Panc1 (cell line): Measurements from ENCODE around the gene TNS4. TPM values are rescaled to one million over a fixed set of nuclear protein-coding genes. Genes with fewer than 3 reads are reported as not detected.

Experiments
- ATAC-seq: fragments of 200-7000 bp; cut with Tn5 transposase; 2 replicates; pipeline ENCODE4 v1.9.1; 2020; ENCODE audit warnings: mild to moderate bottlenecking, moderate library complexity
- BruUV-seq: library from RNA; stranded (reverse); fragments of 400-500 nt; replicated peaks from 2 replicates; lab custom pipeline; 2021; lab: Mats Ljungman, UMichigan
- CTCF ChIA-PET: fragments of 300-600 bp; sonication (Branson Sonifier 250); formaldehyde crosslinking; loops from one replicate; lab custom pipeline; 2022; ENCODE audit warnings: antibody characterized with exemption; lab: Charles Lee
- POLR2A ChIA-PET: fragments of 300-600 bp; sonication (Branson Sonifier 250); formaldehyde crosslinking; loops from one replicate; lab custom pipeline; 2022; ENCODE audit warnings: antibody characterized with exemption; lab: Charles Lee
- DNase-seq: peaks from one replicate; pipeline ENCODE4 v3.0.0-alpha.2; 2010; ENCODE audit warnings: low read depth, low spot score
- H3K27ac ChIP-seq: 2 replicates; pipeline ENCODE4 v1.5.1; 2011; ENCODE audit warnings: mild to moderate bottlenecking, low read length, inconsistent platforms
- H3K27me3 ChIP-seq: fragments of 200-500 bp; sonication (Bioruptor generic); 2 replicates; pipeline ENCODE4 v1.6.0; 2014; ENCODE audit warnings: low read length, inconsistent platforms; ENCODE audit not compliant: control insufficient read depth, insufficient read depth
- H3K36me3 ChIP-seq: fragments of 200-500 bp; sonication (Bioruptor generic); 2 replicates; pipeline ENCODE4 v1.5.1; 2014; ENCODE audit warnings: inconsistent platforms, mild to moderate bottlenecking, low read length, moderate library complexity; ENCODE audit not compliant: control insufficient read depth, insufficient read depth
- H3K4me1 ChIP-seq: 2 replicates; pipeline ENCODE4 v1.5.1; 2011; ENCODE audit warnings: inconsistent platforms, mild to moderate bottlenecking, low read length, moderate library complexity; ENCODE audit not compliant: control insufficient read depth, insufficient read depth
- H3K4me3 ChIP-seq, 2 experiments: 2 replicates each; pipeline ENCODE4 v1.5.1; 2011 to 2012; ENCODE audit warnings: low read depth in 2 of 2, low read length in 2 of 2, mild to moderate bottlenecking in 2 of 2, inconsistent platforms in 1 of 2, moderate library complexity in 1 of 2
- H3K9me3 ChIP-seq: fragments of 200-500 bp; sonication (Bioruptor generic); 2 replicates; pipeline ENCODE4 v1.5.1; 2014; ENCODE audit warnings: low read depth, mild to moderate bottlenecking, inconsistent platforms, low read length, moderate library complexity; ENCODE audit not compliant: control insufficient read depth, insufficient read depth
- POLR2AphosphoS5 ChIP-seq: IDR thresholded peaks from 2 replicates; pipeline ENCODE4 v1.6.1; 2012; ENCODE audit warnings: mild to moderate bottlenecking, low read depth, low read length, moderate library complexity
- SIN3A ChIP-seq: IDR thresholded peaks from 2 replicates; pipeline ENCODE4 v1.6.1; 2012; ENCODE audit warnings: low read depth, mild to moderate bottlenecking, low read length, moderate library complexity, borderline replicate concordance; ENCODE audit not compliant: insufficient read depth
- TCF7L2 ChIP-seq: IDR thresholded peaks from 2 replicates; pipeline ENCODE4 v1.6.1; 2011; ENCODE audit warnings: mild to moderate bottlenecking, low read depth, low read length, inconsistent platforms
- in situ Hi-C: cut with HindIII; loops from 2 replicates; pipeline ENCODE4 v1.10.0; 2016; ENCODE audit warnings: low sequenced_read_pairs, low pct_unique_long_range_greater_than_20kb
- intact Hi-C: fragments of 100-400 bp; cut with micrococcal nuclease; formaldehyde crosslinking; loops from one replicate; pipeline ENCODE4 v1.10.0; 2022; ENCODE audit not compliant: unreplicated experiment
- total RNA-seq: library from RNA; stranded (reverse); gene quantifications from one replicate; pipeline ENCODE4 v1.2.1, GENCODE V29; 2021; ENCODE audit not compliant: unreplicated experiment
- TF ChIP-seq, protein P1 (sequence below), 2 experiments: IDR thresholded peaks; 2 replicates each; pipeline ENCODE4 v1.6.1; 2011 to 2012; ENCODE audit warnings: low read depth in 2 of 2, control low read depth in 1 of 2, low read length in 1 of 2, mild to moderate bottlenecking in 1 of 2, moderate library complexity in 1 of 2; ENCODE audit not compliant: insufficient read depth in 1 of 2
- TF ChIP-seq, protein P2 (sequence below): fragments of 450-650 bp; IDR thresholded peaks from 2 replicates; pipeline ENCODE4 v1.5.1; 2017; ENCODE audit warnings: mild to moderate bottlenecking

TNS4 gene
- total RNA-seq, 1 experiment from 2014 or later: not detected

DNA sequence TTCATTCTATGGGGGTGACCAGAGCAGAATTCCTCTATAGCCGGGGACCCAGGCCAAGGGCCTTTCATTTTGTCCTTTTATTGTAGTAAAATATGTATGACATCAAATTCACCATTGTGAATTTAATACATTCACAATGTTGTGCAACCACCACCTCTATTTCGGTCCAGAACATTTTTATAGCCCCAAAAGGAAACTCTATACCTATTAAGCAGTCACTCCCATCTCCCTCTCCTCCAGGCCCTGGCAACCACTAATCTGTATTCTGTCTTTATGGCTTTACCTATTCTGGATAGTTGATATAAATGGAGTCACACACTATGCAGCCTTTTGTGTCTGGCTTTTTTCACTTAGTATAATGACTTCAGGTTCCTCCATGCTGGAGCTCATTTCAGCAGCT, 9.7 kb upstream of the TNS4 start:
- ATAC-seq: no peak
- Histone ChIP-seq H3K36me3 (no peaks in the 10 kb centered on the region), H3K4me1 (peaks cover 8% of the 10 kb centered on the region), H3K27ac (no peak overlapping the region), H3K9me3 (no peaks in the 10 kb centered on the region), H3K27me3 (no peaks in the 10 kb centered on the region), H3K4me3 (no peak overlapping the region)
- TF ChIP-seq, protein P1, sequence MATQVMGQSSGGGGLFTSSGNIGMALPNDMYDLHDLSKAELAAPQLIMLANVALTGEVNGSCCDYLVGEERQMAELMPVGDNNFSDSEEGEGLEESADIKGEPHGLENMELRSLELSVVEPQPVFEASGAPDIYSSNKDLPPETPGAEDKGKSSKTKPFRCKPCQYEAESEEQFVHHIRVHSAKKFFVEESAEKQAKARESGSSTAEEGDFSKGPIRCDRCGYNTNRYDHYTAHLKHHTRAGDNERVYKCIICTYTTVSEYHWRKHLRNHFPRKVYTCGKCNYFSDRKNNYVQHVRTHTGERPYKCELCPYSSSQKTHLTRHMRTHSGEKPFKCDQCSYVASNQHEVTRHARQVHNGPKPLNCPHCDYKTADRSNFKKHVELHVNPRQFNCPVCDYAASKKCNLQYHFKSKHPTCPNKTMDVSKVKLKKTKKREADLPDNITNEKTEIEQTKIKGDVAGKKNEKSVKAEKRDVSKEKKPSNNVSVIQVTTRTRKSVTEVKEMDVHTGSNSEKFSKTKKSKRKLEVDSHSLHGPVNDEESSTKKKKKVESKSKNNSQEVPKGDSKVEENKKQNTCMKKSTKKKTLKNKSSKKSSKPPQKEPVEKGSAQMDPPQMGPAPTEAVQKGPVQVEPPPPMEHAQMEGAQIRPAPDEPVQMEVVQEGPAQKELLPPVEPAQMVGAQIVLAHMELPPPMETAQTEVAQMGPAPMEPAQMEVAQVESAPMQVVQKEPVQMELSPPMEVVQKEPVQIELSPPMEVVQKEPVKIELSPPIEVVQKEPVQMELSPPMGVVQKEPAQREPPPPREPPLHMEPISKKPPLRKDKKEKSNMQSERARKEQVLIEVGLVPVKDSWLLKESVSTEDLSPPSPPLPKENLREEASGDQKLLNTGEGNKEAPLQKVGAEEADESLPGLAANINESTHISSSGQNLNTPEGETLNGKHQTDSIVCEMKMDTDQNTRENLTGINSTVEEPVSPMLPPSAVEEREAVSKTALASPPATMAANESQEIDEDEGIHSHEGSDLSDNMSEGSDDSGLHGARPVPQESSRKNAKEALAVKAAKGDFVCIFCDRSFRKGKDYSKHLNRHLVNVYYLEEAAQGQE (IDR thresholded peaks at IDR 0.05; ENCODE audit: insufficient read depth in 1 of 2, low read depth in 2 of 2, low read length in 1 of 2): no peak
- TF ChIP-seq, protein P2, sequence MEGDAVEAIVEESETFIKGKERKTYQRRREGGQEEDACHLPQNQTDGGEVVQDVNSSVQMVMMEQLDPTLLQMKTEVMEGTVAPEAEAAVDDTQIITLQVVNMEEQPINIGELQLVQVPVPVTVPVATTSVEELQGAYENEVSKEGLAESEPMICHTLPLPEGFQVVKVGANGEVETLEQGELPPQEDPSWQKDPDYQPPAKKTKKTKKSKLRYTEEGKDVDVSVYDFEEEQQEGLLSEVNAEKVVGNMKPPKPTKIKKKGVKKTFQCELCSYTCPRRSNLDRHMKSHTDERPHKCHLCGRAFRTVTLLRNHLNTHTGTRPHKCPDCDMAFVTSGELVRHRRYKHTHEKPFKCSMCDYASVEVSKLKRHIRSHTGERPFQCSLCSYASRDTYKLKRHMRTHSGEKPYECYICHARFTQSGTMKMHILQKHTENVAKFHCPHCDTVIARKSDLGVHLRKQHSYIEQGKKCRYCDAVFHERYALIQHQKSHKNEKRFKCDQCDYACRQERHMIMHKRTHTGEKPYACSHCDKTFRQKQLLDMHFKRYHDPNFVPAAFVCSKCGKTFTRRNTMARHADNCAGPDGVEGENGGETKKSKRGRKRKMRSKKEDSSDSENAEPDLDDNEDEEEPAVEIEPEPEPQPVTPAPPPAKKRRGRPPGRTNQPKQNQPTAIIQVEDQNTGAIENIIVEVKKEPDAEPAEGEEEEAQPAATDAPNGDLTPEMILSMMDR: no peak
- no peak for TF ChIP-seq TCF7L2
- CTCF ChIA-PET: interaction anchor here (2.4 kb wide), 1 partner anchor 22 kb away, joined by 11 read pairs; no protein-coding TSS in a partner anchor
- no TSS peak for BruUV-seq
- POLR2A ChIA-PET: no interaction called here
- in situ Hi-C loops (no loop called here), intact Hi-C loops (no loop called here)
- no peak for DNase-seq

DNA sequence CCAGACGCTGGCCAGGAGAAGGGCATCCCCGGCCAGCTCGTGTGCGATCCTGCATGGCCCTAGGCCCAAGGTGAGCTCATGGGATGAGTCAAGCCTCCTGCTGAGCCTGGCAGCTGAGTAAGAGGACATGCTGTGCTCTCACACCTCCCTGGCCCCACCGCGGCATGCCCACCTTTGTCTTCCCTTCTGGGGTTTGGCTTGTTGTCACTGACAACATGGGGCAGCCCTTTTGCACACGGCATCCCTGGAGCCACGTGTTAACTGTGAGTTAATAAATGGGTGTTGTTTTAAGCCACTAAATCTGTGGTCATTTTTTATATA, 8.9 kb upstream of the TNS4 start:
- ChIA-PET CTCF (interaction anchor here (0.5 to 2.4 kb wide), 3 partner anchors 23 to 34 kb away, joined by 3 to 11 read pairs (median 9); no protein-coding TSS in a partner anchor), POLR2A (no interaction called here)
- no peaks in the 10 kb centered on the region for H3K9me3 ChIP-seq
- H3K4me1 ChIP-seq: peaks cover 8% of the 10 kb centered on the region
- no peak overlapping the region; the same call in 1 of the 2 replicates for H3K27ac ChIP-seq
- no peaks in the 10 kb centered on the region for H3K27me3 ChIP-seq
- DNase-seq (no peak), ATAC-seq (peak; percentile 89)
- H3K36me3 ChIP-seq: no peaks in the 10 kb centered on the region
- in situ Hi-C loops (no loop called here), intact Hi-C loops (no loop called here)
- no TSS peak for BruUV-seq
- H3K4me3 ChIP-seq: no peak overlapping the region
- TF ChIP-seq, protein P2: no peak
- TF ChIP-seq, protein P1 (IDR thresholded peaks at IDR 0.05; ENCODE audit: insufficient read depth in 1 of 2, low read depth in 2 of 2, low read length in 1 of 2): no peak
- TF ChIP-seq TCF7L2: no peak
- no peak for TF ChIP-seq POLR2AphosphoS5
- no peak for TF ChIP-seq SIN3A
